ENCODE data around the gene TMF1.

Gene TMF1

GRCh38 chr3:68977486-68978167 lies 74.5 kb downstream of the TMF1 start:
- CTCF ChIA-PET = no interaction called here
- POLR2A ChIA-PET = no interaction called here
- no peak for DNase-seq (ENCODE audit: extremely low spot score)
- no peak for TF ChIP-seq CTCF (IDR thresholded peaks at IDR 0.05; ENCODE audit: control extremely low read depth, extremely low read depth, low read depth, missing control alignments)

GRCh38 chr3:68974711-68975110 lies 77.4 kb downstream of the TMF1 start:
- POLR2A ChIA-PET = no interaction called here
- CTCF ChIA-PET = no interaction called here
- DNase-seq (ENCODE audit: extremely low spot score) = no peak

GRCh38 chr3:68973639-68974038 lies 78.5 kb downstream of the TMF1 start:
- ChIA-PET POLR2A (no interaction called here), CTCF (interaction anchor here (1.6 kb wide), 1 partner anchor 98 kb away, joined by 5 read pairs; no protein-coding TSS in a partner anchor)
- TF ChIP-seq CTCF (IDR thresholded peaks at IDR 0.05; ENCODE audit: control extremely low read depth, extremely low read depth, low read depth, missing control alignments) = no peak
- DNase-seq (ENCODE audit: extremely low spot score) = no peak

More at GRCh38 chr3:68974711-68975110, 77.4 kb downstream of the TMF1 start:
- no peak for TF ChIP-seq CTCF (IDR thresholded peaks at IDR 0.05; ENCODE audit: control extremely low read depth, extremely low read depth, low read depth, missing control alignments)

GRCh38 chr3:68972358-68972979 lies 79.7 kb downstream of the TMF1 start:
- DNase-seq (ENCODE audit: extremely low spot score) = peak; percentile 23
- TF ChIP-seq CTCF (IDR thresholded peaks at IDR 0.05; ENCODE audit: control extremely low read depth, extremely low read depth, low read depth, missing control alignments) = peak; percentile 75
- ChIA-PET POLR2A (no interaction called here), CTCF (interaction anchor here (0.7 to 1.9 kb wide), 9 partner anchors 11 to 1588 kb away, joined by 3 to 8 read pairs (median 3); no protein-coding TSS in a partner anchor)
